Measurements from ENCODE around the gene REXO2. TPM values are rescaled to one million over a fixed set of nuclear protein-coding genes. Genes with fewer than 3 reads are reported as not detected.

The REXO2 gene
- 89.1 and 125 TPM in 2 replicates for total RNA-seq (2012; rRNA removed)

- Histone ChIP-seq H3K4me3 (ENCODE audit: low read length) (peak within 1 kb of the TSS; percentile 95), H3K9me3 (replicated peaks; ENCODE audit: low read length) (no peaks in the 10 kb centered on the region), H3K36me3 (ENCODE audit: insufficient read depth, low read length) (peaks cover 15% of the 10 kb centered on the region), H3K4me2 (ENCODE audit: low read length) (peak within 1 kb of the TSS; percentile 85), H3K27me3 (ENCODE audit: control insufficient read depth, insufficient read depth, low read length) (no peaks in the 10 kb centered on the region), H3K4me1 (ENCODE audit: control insufficient read depth, insufficient read depth, low read length) (peaks cover 21% of the 10 kb centered on the region), H3K9ac (ENCODE audit: low read depth, low read length) (peak within 1 kb of the TSS; percentile 89)
These were observed at the start of gene REXO2 for GRCh38 chr11:114439229-114440120. REXO2 (plus strand) TSS chr11:114439467; CDS start chr11:114439529, 62 bp downstream.

- H3K4me2 ChIP-seq (ENCODE audit: low read length) = no peak overlapping the region
- H3K27me3 ChIP-seq (ENCODE audit: control insufficient read depth, insufficient read depth, low read length) = no peaks in the 10 kb centered on the region
- no peak overlapping the region for H3K9ac ChIP-seq (ENCODE audit: low read depth, low read length)
- H3K4me1 ChIP-seq (ENCODE audit: control insufficient read depth, insufficient read depth, low read length) = peaks cover 7% of the 10 kb centered on the region
- no peak overlapping the region for H3K4me3 ChIP-seq (ENCODE audit: low read length)
- no peaks in the 10 kb centered on the region for H3K36me3 ChIP-seq (ENCODE audit: insufficient read depth, low read length)
- H3K9me3 ChIP-seq (replicated peaks; ENCODE audit: low read length) = no peaks in the 10 kb centered on the region
These were observed 46.3 kb upstream of the REXO2 start for GRCh38 chr11:114392735-114393667.

DNA sequence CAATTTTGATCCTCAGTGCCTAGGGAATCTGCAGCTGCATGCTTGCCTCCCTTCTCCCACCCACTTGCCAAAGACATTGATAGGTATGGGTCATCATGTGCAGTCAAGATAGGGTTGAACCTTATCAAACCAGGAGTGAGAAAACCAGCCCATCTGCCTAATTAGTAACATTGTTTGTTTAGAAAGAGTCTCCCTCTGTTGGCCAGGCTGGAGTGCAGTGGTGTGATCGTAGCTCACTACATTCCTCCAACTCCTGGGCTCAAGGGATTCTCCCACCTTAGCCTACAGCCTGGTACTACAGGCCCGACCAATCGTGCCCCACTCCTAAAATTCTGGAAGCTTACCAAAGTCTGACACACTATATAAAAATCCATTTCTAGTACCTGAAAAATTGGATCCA lies 43.5 kb upstream of the REXO2 start:
- H3K9me3 ChIP-seq (replicated peaks; ENCODE audit: low read length) = no peaks in the 10 kb centered on the region

GRCh38 chr11:114396916-114397315 lies 42.4 kb upstream of the REXO2 start:
- Histone ChIP-seq H3K4me3 (ENCODE audit: low read length) (no peak overlapping the region), H3K4me1 (ENCODE audit: control insufficient read depth, insufficient read depth, low read length) (peaks cover 23% of the 10 kb centered on the region), H3K9ac (ENCODE audit: low read depth, low read length) (no peak overlapping the region), H3K9me3 (replicated peaks; ENCODE audit: low read length) (no peaks in the 10 kb centered on the region), H3K36me3 (ENCODE audit: insufficient read depth, low read length) (no peaks in the 10 kb centered on the region), H3K4me2 (ENCODE audit: low read length) (no peak overlapping the region), H3K27me3 (ENCODE audit: control insufficient read depth, insufficient read depth, low read length) (no peaks in the 10 kb centered on the region)

More for the DNA sequence above, 43.5 kb upstream of the REXO2 start:
- Histone ChIP-seq H3K4me3 (ENCODE audit: low read length) (no peak overlapping the region), H3K9ac (ENCODE audit: low read depth, low read length) (no peak overlapping the region), H3K4me2 (ENCODE audit: low read length) (no peak overlapping the region), H3K36me3 (ENCODE audit: insufficient read depth, low read length) (no peaks in the 10 kb centered on the region), H3K27me3 (ENCODE audit: control insufficient read depth, insufficient read depth, low read length) (no peaks in the 10 kb centered on the region), H3K4me1 (ENCODE audit: control insufficient read depth, insufficient read depth, low read length) (peaks cover 23% of the 10 kb centered on the region)

GRCh38 chr11:114397349-114397982 lies 41.8 kb upstream of the REXO2 start:
- Histone ChIP-seq H3K4me2 (ENCODE audit: low read length) (no peak overlapping the region), H3K27me3 (ENCODE audit: control insufficient read depth, insufficient read depth, low read length) (no peaks in the 10 kb centered on the region), H3K4me1 (ENCODE audit: control insufficient read depth, insufficient read depth, low read length) (peaks cover 23% of the 10 kb centered on the region), H3K36me3 (ENCODE audit: insufficient read depth, low read length) (no peaks in the 10 kb centered on the region), H3K9me3 (replicated peaks; ENCODE audit: low read length) (no peaks in the 10 kb centered on the region), H3K9ac (ENCODE audit: low read depth, low read length) (no peak overlapping the region), H3K4me3 (ENCODE audit: low read length) (no peak overlapping the region)

- Histone ChIP-seq H3K27me3 (ENCODE audit: control insufficient read depth, insufficient read depth, low read length) (no peaks in the 10 kb centered on the region), H3K9ac (ENCODE audit: low read depth, low read length) (no peak overlapping the region), H3K4me3 (ENCODE audit: low read length) (no peak overlapping the region), H3K4me2 (ENCODE audit: low read length) (peak overlapping the region; percentile 90), H3K9me3 (replicated peaks; ENCODE audit: low read length) (no peaks in the 10 kb centered on the region), H3K4me1 (ENCODE audit: control insufficient read depth, insufficient read depth, low read length) (peaks cover 27% of the 10 kb centered on the region), H3K36me3 (ENCODE audit: insufficient read depth, low read length) (peaks cover 7% of the 10 kb centered on the region)
These were observed 40.9 kb upstream of the REXO2 start for GRCh38 chr11:114398303-114398920.

DNA sequence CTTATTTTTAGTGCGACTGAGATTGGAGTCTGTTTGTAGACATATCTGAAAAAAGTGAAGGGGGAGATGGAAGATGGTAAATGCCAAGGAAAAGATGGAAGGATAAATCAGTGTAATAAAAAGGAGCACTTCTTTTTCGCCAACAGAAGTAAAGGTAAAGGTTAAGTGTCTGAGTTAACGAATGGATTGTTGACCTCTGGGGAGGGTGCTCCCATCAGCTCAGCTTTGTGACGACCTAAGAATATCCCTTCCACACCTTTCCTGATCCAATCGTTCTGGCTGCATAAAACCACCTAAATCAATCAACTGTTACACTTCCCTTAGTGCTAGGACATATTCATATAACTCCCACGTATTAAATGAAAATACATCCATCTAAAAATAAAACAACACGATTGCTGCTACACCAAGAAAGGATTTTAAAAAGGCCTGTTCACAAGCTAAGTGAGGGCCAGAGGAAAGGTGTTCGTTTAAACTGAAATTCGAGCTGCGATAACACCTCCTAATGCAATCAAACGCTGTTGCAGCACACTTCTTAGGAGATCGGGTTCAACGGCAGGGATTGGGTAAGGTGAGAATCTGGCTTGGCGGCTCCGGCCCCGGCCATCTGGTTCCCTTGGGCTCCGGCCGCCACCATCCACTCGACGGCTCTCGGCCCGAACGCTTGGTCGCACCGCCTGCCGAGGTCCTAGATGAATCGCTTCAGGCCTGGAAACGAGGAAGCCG lies 39.6 kb upstream of the REXO2 start:
- Histone ChIP-seq H3K9me3 (replicated peaks; ENCODE audit: low read length) (no peaks in the 10 kb centered on the region), H3K4me1 (ENCODE audit: control insufficient read depth, insufficient read depth, low read length) (peaks cover 27% of the 10 kb centered on the region), H3K4me3 (ENCODE audit: low read length) (peak overlapping the region; percentile 83), H3K4me2 (ENCODE audit: low read length) (peak overlapping the region; percentile 90), H3K27me3 (ENCODE audit: control insufficient read depth, insufficient read depth, low read length) (no peaks in the 10 kb centered on the region), H3K9ac (ENCODE audit: low read depth, low read length) (peak overlapping the region; percentile 97), H3K36me3 (ENCODE audit: insufficient read depth, low read length) (peaks cover 17% of the 10 kb centered on the region)

DNA sequence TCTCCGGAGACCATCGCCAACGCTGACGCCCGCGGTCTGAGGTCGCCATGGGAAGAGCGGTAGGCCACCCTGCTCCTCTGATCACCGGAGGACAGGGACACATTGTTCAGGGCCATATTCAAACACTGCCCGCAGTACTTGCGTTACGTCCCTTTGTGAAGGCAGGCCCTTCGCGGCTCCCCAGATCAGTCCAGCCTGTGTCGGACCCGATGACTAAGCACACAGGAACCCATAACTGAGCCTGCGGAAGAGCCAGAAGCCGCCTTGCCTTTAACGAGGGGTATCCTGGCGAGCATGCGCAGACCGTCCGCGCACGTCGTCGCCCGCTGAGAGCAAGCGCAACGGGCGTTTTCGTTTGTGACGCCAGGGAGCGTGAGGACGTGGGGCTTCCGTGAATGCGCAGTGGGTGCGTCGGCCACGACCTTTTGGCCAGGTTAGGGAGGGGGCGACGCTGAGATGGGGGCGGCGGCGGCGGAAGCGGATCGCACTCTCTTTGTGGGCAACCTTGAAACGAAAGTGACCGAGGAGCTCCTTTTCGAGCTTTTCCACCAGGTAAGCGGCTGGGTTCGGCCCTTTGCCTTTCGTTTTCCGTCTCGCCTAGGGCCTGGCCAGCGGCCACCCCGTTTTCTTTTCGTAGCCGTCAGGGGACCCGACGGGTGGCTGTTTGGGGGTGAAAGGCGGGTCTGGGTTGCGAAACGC lies 38.9 kb upstream of the REXO2 start, which contains the start of the genes C11orf71 and RBM7:
Gene C11orf71, minus strand, starts transcription at position 296 of the 699 bp plus-strand sequence. Its CDS starts 180 bp downstream, at position 116.
Gene RBM7, plus strand, starts transcription at position 451 of the 699 bp plus-strand sequence. Its CDS starts 6 bp downstream, at position 457.
- Histone ChIP-seq H3K36me3 (ENCODE audit: insufficient read depth, low read length) (peaks cover 24% of the 10 kb centered on the region), H3K27me3 (ENCODE audit: control insufficient read depth, insufficient read depth, low read length) (no peaks in the 10 kb centered on the region), H3K4me3 (ENCODE audit: low read length) (peak within 1 kb of the TSS; percentile 83), H3K9ac (ENCODE audit: low read depth, low read length) (peak within 1 kb of the TSS; percentile 97), H3K4me2 (ENCODE audit: low read length) (peak within 1 kb of the TSS; percentile 90), H3K4me1 (ENCODE audit: control insufficient read depth, insufficient read depth, low read length) (peaks cover 33% of the 10 kb centered on the region), H3K9me3 (replicated peaks; ENCODE audit: low read length) (no peaks in the 10 kb centered on the region)

DNA sequence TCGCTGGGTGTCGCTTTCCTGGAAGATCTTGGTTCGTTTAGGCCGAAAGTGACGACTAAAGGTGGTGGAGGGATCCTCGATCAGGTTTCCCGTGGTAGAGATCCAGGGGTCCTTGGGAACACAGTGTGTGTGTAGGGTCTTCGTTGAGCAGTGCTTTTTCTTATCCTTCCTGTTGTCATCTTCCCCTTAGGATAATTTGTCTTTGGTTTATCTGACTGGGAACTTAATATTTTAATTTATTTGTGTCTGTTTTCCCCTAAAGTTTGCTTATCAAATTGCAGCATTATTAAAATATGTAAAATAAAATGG lies 38.4 kb upstream of the REXO2 start:
- Histone ChIP-seq H3K27me3 (ENCODE audit: control insufficient read depth, insufficient read depth, low read length) (no peaks in the 10 kb centered on the region), H3K36me3 (ENCODE audit: insufficient read depth, low read length) (peaks cover 29% of the 10 kb centered on the region), H3K9me3 (replicated peaks; ENCODE audit: low read length) (no peaks in the 10 kb centered on the region), H3K9ac (ENCODE audit: low read depth, low read length) (peak overlapping the region; percentile 97), H3K4me1 (ENCODE audit: control insufficient read depth, insufficient read depth, low read length) (peaks cover 33% of the 10 kb centered on the region), H3K4me2 (ENCODE audit: low read length) (peak overlapping the region; percentile 84), H3K4me3 (ENCODE audit: low read length) (peak overlapping the region; percentile 83)

- H3K4me3 ChIP-seq (ENCODE audit: low read length) = peak overlapping the region; percentile 83
- H3K9me3 ChIP-seq (replicated peaks; ENCODE audit: low read length) = no peaks in the 10 kb centered on the region
- H3K4me2 ChIP-seq (ENCODE audit: low read length) = peak overlapping the region; percentile 84
- peaks cover 33% of the 10 kb centered on the region for H3K4me1 ChIP-seq (ENCODE audit: control insufficient read depth, insufficient read depth, low read length)
- H3K9ac ChIP-seq (ENCODE audit: low read depth, low read length) = peak overlapping the region; percentile 97
- H3K27me3 ChIP-seq (ENCODE audit: control insufficient read depth, insufficient read depth, low read length) = no peaks in the 10 kb centered on the region
- peaks cover 33% of the 10 kb centered on the region for H3K36me3 ChIP-seq (ENCODE audit: insufficient read depth, low read length)
These were observed 38.0 kb upstream of the REXO2 start for GRCh38 chr11:114401311-114401710.
